HepG2 (cell line): ENCODE data around the gene CPNE1. TPM values are rescaled to one million over a fixed set of nuclear protein-coding genes. Genes with fewer than 3 reads are reported as not detected.

Source experiments
- ATAC-seq: fragments of 200-7000 bp; cut with Tn5 transposase; 3 replicates; pipeline ENCODE4 v1.9.1; 2020; ENCODE audit warnings: mild to moderate bottlenecking, moderate library complexity
- BruUV-seq: library from RNA; stranded (reverse); fragments of 400-500 nt; replicated peaks from 2 replicates; lab custom pipeline; 2021; lab: Mats Ljungman, UMichigan
- CTCF ChIA-PET: fragments of 300-600 bp; formaldehyde crosslinking; extraction: SDS; loops from one replicate; lab custom pipeline; 2021; ENCODE audit warnings: low total read pairs, inconsistent platforms, low intra/inter-chr PET ratio; lab: Yijun Ruan, JAX
- POLR2A ChIA-PET: fragments of 350-600 bp; sonication (Branson Sonifier 250); formaldehyde crosslinking; loops from one replicate; lab custom pipeline; 2020; ENCODE audit warnings: antibody characterized with exemption, inconsistent platforms; lab: Yijun Ruan, JAX
- DNase-seq: peaks from one replicate; pipeline ENCODE4 v3.0.0-alpha.2; 2015; ENCODE audit warnings: low spot score
- FAIRE-seq: peaks from 3 replicates; lab custom pipeline; 2011; peaks lifted over from hg19 to GRCh38; lab: Jason Lieb, UNC
- H2AFZ ChIP-seq: one replicate; pipeline ENCODE4 v1.6.1; 2011; ENCODE audit warnings: low read length, inconsistent platforms
- H3K27ac ChIP-seq: fragments of 300-600 bp; 3 replicates; pipeline ENCODE4 v1.8.0; 2011; ENCODE audit warnings: mixed run types, mild to moderate bottlenecking, mixed read lengths, low read length, inconsistent platforms; ENCODE audit not compliant: insufficient read depth; ENCODE audit errors: extremely low read length
- H3K27me3 ChIP-seq, 2 experiments: fragments of 200-600 bp in 1 of 2; 2 replicates in 1 of 2; 3 replicates in 1 of 2; pipeline versions ENCODE4 v1.6.0 to v1.8.0; 2011; ENCODE audit warnings: low read length in 2 of 2, mild to moderate bottlenecking in 2 of 2, moderate library complexity in 2 of 2, inconsistent platforms in 1 of 2; ENCODE audit not compliant: insufficient read depth in 2 of 2, control insufficient read depth in 1 of 2
- H3K36me3 ChIP-seq, 2 experiments: fragments of 200-600 bp in 1 of 2; replicated peaks in 1 of 2; 2 replicates in 1 of 2; 3 replicates in 1 of 2; pipeline versions ENCODE4 v1.5.1 to v1.8.0; 2011; ENCODE audit warnings: low read length in 2 of 2, inconsistent platforms in 1 of 2; ENCODE audit not compliant: insufficient read depth in 2 of 2, control insufficient read depth in 1 of 2
- H3K4me1 ChIP-seq: 2 replicates; pipeline ENCODE4 v1.5.1; 2012; ENCODE audit warnings: low read length, inconsistent platforms; ENCODE audit not compliant: insufficient read depth
- H3K4me2 ChIP-seq: 2 replicates; pipeline ENCODE4 v1.6.0; 2011; ENCODE audit warnings: low read depth, low read length, inconsistent platforms
- H3K4me3 ChIP-seq, 3 experiments: fragments of 200-600 bp in 1 of 3; sonication (generic), shearing (Covaris generic) in 1 of 3; replicated peaks in 1 of 3; 2 replicates each; pipeline ENCODE4 v1.5.1; 2011 to 2016; ENCODE audit warnings: low read length in 3 of 3, inconsistent platforms in 2 of 3, low read depth in 2 of 3, mild to moderate bottlenecking in 2 of 3, control low read depth in 1 of 3, mixed read lengths in 1 of 3; ENCODE audit not compliant: insufficient read depth in 1 of 3
- H3K79me2 ChIP-seq: one replicate; pipeline ENCODE4 v1.6.1; 2011; ENCODE audit warnings: low read length, inconsistent platforms; ENCODE audit not compliant: insufficient read depth
- H3K9ac ChIP-seq: 2 replicates; pipeline ENCODE4 v1.6.0; 2011; ENCODE audit warnings: mild to moderate bottlenecking, low read depth, low read length, inconsistent platforms; ENCODE audit not compliant: insufficient read depth
- H3K9me3 ChIP-seq: 2 replicates; pipeline ENCODE4 v1.5.1; 2012; ENCODE audit warnings: mild to moderate bottlenecking, low read length
- H4K20me1 ChIP-seq: 2 replicates; pipeline ENCODE4 v1.6.0; 2011; ENCODE audit warnings: inconsistent platforms, mild to moderate bottlenecking, low read length, moderate library complexity; ENCODE audit not compliant: insufficient read depth
- ARHGAP35 ChIP-seq: sonication (generic); formaldehyde crosslinking; IDR thresholded peaks from 2 replicates; pipeline ENCODE4 v1.9.0; 2022; ENCODE audit warnings: mild to moderate bottlenecking, inconsistent platforms, moderate library complexity, missing genetic modification reagents, borderline replicate concordance
- BCL6 ChIP-seq: IDR thresholded peaks from 2 replicates; pipeline ENCODE4 v1.6.1; 2016; ENCODE audit warnings: missing genetic modification reagents, missing compliant biosample characterization
- IKZF1 ChIP-seq: fragments of 450-650 bp; IDR thresholded peaks from 2 replicates; pipeline ENCODE4 v1.7.1; 2016
- KDM5A ChIP-seq: fragments of 200-600 bp; sonication (generic); IDR thresholded peaks from 2 replicates; pipeline ENCODE4 v1.7.0; 2018; ENCODE audit warnings: antibody characterized with exemption, mild to moderate bottlenecking, low read length, borderline replicate concordance
- MTF1 ChIP-seq: sonication (generic); formaldehyde crosslinking; IDR thresholded peaks from 2 replicates; pipeline ENCODE4 v1.5.0; 2020; ENCODE audit warnings: missing genetic modification reagents
- NCOR1 ChIP-seq: fragments of 200-600 bp; sonication (generic); IDR thresholded peaks from 2 replicates; pipeline ENCODE4 v1.7.0; 2017; ENCODE audit warnings: antibody characterized with exemption, low read length, borderline replicate concordance
- NFIC ChIP-seq: IDR thresholded peaks from 2 replicates; pipeline ENCODE4 v1.6.1; 2012; ENCODE audit warnings: mild to moderate bottlenecking, low read length, inconsistent platforms
- NPAS2 ChIP-seq: sonication (generic); formaldehyde crosslinking; IDR thresholded peaks from 2 replicates; pipeline ENCODE4 v1.8.0; 2022; ENCODE audit warnings: mild to moderate bottlenecking, missing genetic modification reagents, borderline replicate concordance
- PTBP1 ChIP-seq: fragments of 200-400 bp; formaldehyde crosslinking; IDR thresholded peaks from 2 replicates; pipeline ENCODE4 v1.6.1; 2018; ENCODE audit warnings: low read length, low read depth; ENCODE audit not compliant: poor library complexity, severe bottlenecking
- RBFOX2 ChIP-seq: fragments of 200-400 bp; formaldehyde crosslinking; IDR thresholded peaks from 2 replicates; pipeline ENCODE4 v1.6.1; 2017; ENCODE audit warnings: low read depth, mild to moderate bottlenecking, low read length
- SALL2 ChIP-seq: sonication (generic); formaldehyde crosslinking; IDR thresholded peaks from 2 replicates; pipeline ENCODE4 v1.8.1; 2023; ENCODE audit warnings: mild to moderate bottlenecking, missing genetic modification reagents, inconsistent platforms
- SAP130 ChIP-seq: IDR thresholded peaks from 2 replicates; pipeline ENCODE4 v1.6.1; 2016; ENCODE audit warnings: low read depth
- TFAP4 ChIP-seq: sonication (generic); IDR thresholded peaks from 2 replicates; pipeline ENCODE4 v1.6.1; 2016; ENCODE audit warnings: low read depth, borderline replicate concordance
- ZBTB44 ChIP-seq: sonication (generic); formaldehyde crosslinking; IDR thresholded peaks from 2 replicates; pipeline ENCODE4 v1.4.0; 2020; ENCODE audit warnings: missing genetic modification reagents
- ZBTB7A ChIP-seq: sonication (generic); formaldehyde crosslinking; IDR thresholded peaks from 2 replicates; pipeline ENCODE4 v1.8.0; 2022; ENCODE audit warnings: mild to moderate bottlenecking, missing genetic modification reagents
- ZBTB7B ChIP-seq: sonication (generic); formaldehyde crosslinking; IDR thresholded peaks from 2 replicates; pipeline ENCODE4 v1.4.0; 2020; ENCODE audit warnings: missing genetic modification reagents
- ZNF101 ChIP-seq: sonication (generic); formaldehyde crosslinking; IDR thresholded peaks from 2 replicates; pipeline ENCODE4 v1.4.0; 2020; ENCODE audit warnings: mild to moderate bottlenecking, low read depth, missing genetic modification reagents, borderline replicate concordance
- ZNF143 ChIP-seq: sonication (generic); formaldehyde crosslinking; IDR thresholded peaks from 2 replicates; pipeline ENCODE4 v1.4.0; 2020; ENCODE audit warnings: missing genetic modification reagents
- ZNF251 ChIP-seq: sonication (generic); formaldehyde crosslinking; IDR thresholded peaks from 2 replicates; pipeline ENCODE4 v1.9.0; 2021; ENCODE audit warnings: mild to moderate bottlenecking, missing genetic modification reagents
- ZNF350 ChIP-seq: sonication (generic); formaldehyde crosslinking; IDR thresholded peaks from 2 replicates; pipeline ENCODE4 v1.4.0; 2020; ENCODE audit warnings: mild to moderate bottlenecking, low read depth, missing genetic modification reagents, borderline replicate concordance
- ZNF354B ChIP-seq: sonication (generic); formaldehyde crosslinking; IDR thresholded peaks from 2 replicates; pipeline ENCODE4 v1.8.0; 2022; ENCODE audit warnings: mild to moderate bottlenecking, missing genetic modification reagents
- ZNF562 ChIP-seq: sonication (generic); formaldehyde crosslinking; IDR thresholded peaks from 2 replicates; pipeline ENCODE4 v1.8.0; 2022; ENCODE audit warnings: missing genetic modification reagents, borderline replicate concordance
- ZNF800 ChIP-seq: sonication (generic); formaldehyde crosslinking; IDR thresholded peaks from 2 replicates; pipeline ENCODE4 v1.4.0; 2020; ENCODE audit warnings: missing genetic modification reagents
- WGBS: methylation state at CpG from one replicate; pipeline ENCODE4 v1.1.6; 2017; ENCODE audit warnings: low lambda C conversion rate; 5-methylcytosine and 5-hydroxymethylcytosine counted together
- in situ Hi-C: cut with HindIII; loops from 2 replicates; pipeline ENCODE4 v1.10.0; 2017; ENCODE audit warnings: low pct_unique_long_range_greater_than_20kb; ENCODE audit not compliant: extremely low pct_ligation_motif_present
- intact Hi-C: fragments of 100-400 bp; cut with micrococcal nuclease; formaldehyde crosslinking; loops from one replicate; pipeline ENCODE4 v1.10.0; 2022; ENCODE audit not compliant: unreplicated experiment
- polyA plus RNA-seq, 8 experiments: library from polyadenylated mRNA; depleted of rRNA in 3 of 8; stranded (reverse) in 7 of 8; unstranded in 1 of 8; fragments of >200 nt; fragmentation: Illumina TruSeq in 4 of 8; extraction: Trizol in 4 of 8; gene quantifications; 2 replicates each; pipeline versions ENCODE4 v1.2.1 to v1.2.3, GENCODE V29; 2011 to 2016; ENCODE audit warnings: low read depth in 4 of 8, missing spikeins in 1 of 8, mixed read lengths in 1 of 8; ENCODE audit not compliant: insufficient read depth in 1 of 8
- total RNA-seq, 5 experiments: library from RNA; depleted of rRNA; stranded (reverse); fragments of >200 nt; fragmentation: Illumina TruSeq; extraction: Trizol; gene quantifications; 2 replicates each; pipeline ENCODE4 v1.2.3, GENCODE V29; 2016; ENCODE audit warnings: low read depth in 1 of 5

Gene CPNE1
- total and polyA plus RNA-seq, 2 of the 13 experiments (the other 11 are each of a cell fraction or from before 2014, with no cell fraction given): 408 to 431 TPM

GRCh38 chr20:35661053-35661452 is 3.6 kb downstream of the CPNE1 start:
- peaks cover 0 to 12% of the 10 kb centered on the region in 2 experiments; a peak in 4 of 5 replicates for H3K36me3 ChIP-seq
- no peak overlapping the region for H2AFZ ChIP-seq
- no peak for FAIRE-seq
- H3K27me3 ChIP-seq: no peaks in the 10 kb centered on the region; a peak in 1 of 5 replicates
- intact Hi-C loops: no loop called here
- CTCF ChIA-PET: no interaction called here
- peak overlapping the region; percentile 99 for H3K9ac ChIP-seq
- H3K4me3 ChIP-seq: peak overlapping the region in 2 of 3 experiments; percentile 76 to 99; a peak in 3 of 6 replicates
- BruUV-seq: no TSS peak
- H3K79me2 ChIP-seq: peaks cover 86% of the 10 kb centered on the region
- POLR2A ChIA-PET: interaction anchor here (0.7 to 2.5 kb wide), 5 partner anchors 15 to 82 kb away, joined by 3 to 20 read pairs (median 3); partner anchors contain the start of gene RBM39
- peaks cover 78% of the 10 kb centered on the region for H4K20me1 ChIP-seq
- H3K4me1 ChIP-seq: peaks cover 64% of the 10 kb centered on the region
- peak overlapping the region; percentile 95 for H3K4me2 ChIP-seq
- no peak for ATAC-seq
- no peak overlapping the region for H3K27ac ChIP-seq
- H3K9me3 ChIP-seq: no peaks in the 10 kb centered on the region
- 75% methylated on average over 2 of the region's 2 CpGs for WGBS
- DNase-seq: no peak
- in situ Hi-C loops: loop anchor here (5.0 kb wide), 1 partner anchor 44 kb away; the partner anchor contains the start of gene SPAG4
- TF ChIP-seq TFAP4: no peak
- no peak for TF ChIP-seq RBFOX2
- TF ChIP-seq NFIC: no peak
- TF ChIP-seq ZNF251 (CRISPR knock-in tag): no peak
- no peak for TF ChIP-seq ZNF101 (CRISPR knock-in tag)
- no peak for TF ChIP-seq ZNF143 (CRISPR knock-in tag)
- TF ChIP-seq ZBTB44: no peak
- TF ChIP-seq PTBP1: no peak
- TF ChIP-seq ZNF350 (CRISPR knock-in tag): no peak
- TF ChIP-seq NCOR1: no peak
- TF ChIP-seq BCL6 (CRISPR knock-in tag): peak; percentile 70
- no peak for TF ChIP-seq ZNF354B (CRISPR knock-in tag)
- TF ChIP-seq MTF1 (CRISPR knock-in tag): no peak
- no peak for TF ChIP-seq ZNF800
- no peak for TF ChIP-seq KDM5A
- no peak for TF ChIP-seq ZBTB7A (CRISPR knock-in tag)
- TF ChIP-seq IKZF1: no peak
- TF ChIP-seq ZBTB7B (CRISPR knock-in tag): no peak
- no peak for TF ChIP-seq SALL2 (CRISPR knock-in tag)
- no peak for TF ChIP-seq NPAS2 (CRISPR knock-in tag)
- no peak for TF ChIP-seq ARHGAP35
- TF ChIP-seq ZNF562 (CRISPR knock-in tag): no peak
- peak; percentile 12; the same call in 1 of the 2 replicates for TF ChIP-seq SAP130 (CRISPR knock-in tag)
